KMS-11 (cell line): ENCODE measurements around the gene ATMIN.

ENCODE experiments used
- H2AFZ ChIP-seq: fragments of 200-600 bp; sonication (generic); 2 replicates; pipeline ENCODE4 v1.6.1; 2016; ENCODE audit warnings: antibody characterized with exemption, mixed run types, low read depth
- H3K27ac ChIP-seq: fragments of 200-600 bp; sonication (generic); 2 replicates; pipeline ENCODE4 v1.6.1; 2016; ENCODE audit warnings: mild to moderate bottlenecking, mixed run types
- H3K27me3 ChIP-seq: fragments of 200-600 bp; sonication (generic); 2 replicates; pipeline ENCODE4 v1.6.1; 2017; ENCODE audit warnings: mild to moderate bottlenecking, low read depth, mixed run types, moderate library complexity; ENCODE audit not compliant: insufficient read depth
- H3K36me3 ChIP-seq: fragments of 200-600 bp; sonication (generic); 2 replicates; pipeline ENCODE4 v1.6.1; 2017; ENCODE audit warnings: mild to moderate bottlenecking, mixed run types; ENCODE audit not compliant: insufficient read depth
- H3K4me1 ChIP-seq: fragments of 200-600 bp; sonication (generic); 2 replicates; pipeline ENCODE4 v1.6.1; 2016; ENCODE audit warnings: mild to moderate bottlenecking, low read depth, mixed run types; ENCODE audit not compliant: poor library complexity, severe bottlenecking
- H3K4me2 ChIP-seq: fragments of 200-600 bp; sonication (generic); 2 replicates; pipeline ENCODE4 v1.7.0; 2016; ENCODE audit warnings: mild to moderate bottlenecking, mixed run types
- H3K4me3 ChIP-seq: fragments of 200-600 bp; sonication (generic); IDR thresholded peaks from 2 replicates; pipeline ENCODE4 v1.6.1; 2017; ENCODE audit warnings: low read depth, low read length, mixed read lengths; ENCODE audit not compliant: insufficient read depth
- H3K79me2 ChIP-seq: fragments of 200-600 bp; sonication (generic); 2 replicates; pipeline ENCODE4 v1.6.1; 2016; ENCODE audit warnings: low read depth, mixed run types; ENCODE audit not compliant: insufficient read depth
- H3K9ac ChIP-seq: fragments of 200-600 bp; sonication (generic); 2 replicates; pipeline ENCODE4 v1.6.1; 2016; ENCODE audit warnings: mild to moderate bottlenecking, mixed run types
- H4K20me1 ChIP-seq: fragments of 200-600 bp; sonication (generic); 2 replicates; pipeline ENCODE4 v1.6.1; 2016; ENCODE audit warnings: mild to moderate bottlenecking, mixed run types; ENCODE audit not compliant: insufficient read depth
- CTCF ChIP-seq: fragments of 200-600 bp; sonication (generic); conservative IDR thresholded peaks from 2 replicates; pipeline ENCODE4 v1.6.1; 2017; ENCODE audit warnings: low read depth, mild to moderate bottlenecking, antibody characterized with exemption, low read length, moderate library complexity, mixed read lengths

ATMIN gene

GRCh38 chr16:80989801-80990200, 45.8 kb upstream of the ATMIN start:
- H3K27ac ChIP-seq = no peak overlapping the region
- H3K36me3 ChIP-seq = no peaks in the 10 kb centered on the region
- no peak overlapping the region for H3K9ac ChIP-seq
- no peak overlapping the region for H3K4me3 ChIP-seq
- TF ChIP-seq CTCF = no peak
- H4K20me1 ChIP-seq = no peaks in the 10 kb centered on the region
- no peaks in the 10 kb centered on the region for H3K27me3 ChIP-seq
- no peak overlapping the region for H2AFZ ChIP-seq
- peaks cover 34% of the 10 kb centered on the region; the same call in 1 of the 2 replicates for H3K79me2 ChIP-seq
- H3K4me1 ChIP-seq = no peaks in the 10 kb centered on the region
- no peak overlapping the region for H3K4me2 ChIP-seq

GRCh38 chr16:80990577-80990976, 45.1 kb upstream of the ATMIN start:
- Histone ChIP-seq H3K79me2 (peaks cover 42% of the 10 kb centered on the region; the same call in 1 of the 2 replicates), H3K4me1 (no peaks in the 10 kb centered on the region)

GRCh38 chr16:80990978-80991377, 44.7 kb upstream of the ATMIN start:
- no peak overlapping the region for H3K9ac ChIP-seq
- no peaks in the 10 kb centered on the region for H4K20me1 ChIP-seq
- H3K79me2 ChIP-seq = peaks cover 46% of the 10 kb centered on the region; the same call in 1 of the 2 replicates
- H3K4me1 ChIP-seq = no peaks in the 10 kb centered on the region
- TF ChIP-seq CTCF = no peak
- no peak overlapping the region for H3K4me3 ChIP-seq
- no peaks in the 10 kb centered on the region for H3K27me3 ChIP-seq
- no peak overlapping the region for H3K27ac ChIP-seq
- H3K36me3 ChIP-seq = no peaks in the 10 kb centered on the region
- H3K4me2 ChIP-seq = no peak overlapping the region
- H2AFZ ChIP-seq = no peak overlapping the region

More at GRCh38 chr16:80990577-80990976, 45.1 kb upstream of the ATMIN start:
- no peak overlapping the region for H2AFZ ChIP-seq
- H3K27ac ChIP-seq = no peak overlapping the region
- no peaks in the 10 kb centered on the region for H3K36me3 ChIP-seq
- no peaks in the 10 kb centered on the region for H3K27me3 ChIP-seq
- no peak for TF ChIP-seq CTCF
- H4K20me1 ChIP-seq = no peaks in the 10 kb centered on the region
- no peak overlapping the region for H3K4me3 ChIP-seq
- H3K9ac ChIP-seq = no peak overlapping the region
- no peak overlapping the region for H3K4me2 ChIP-seq

- no peak overlapping the region for H3K27ac ChIP-seq
- no peaks in the 10 kb centered on the region for H3K4me1 ChIP-seq
- no peaks in the 10 kb centered on the region for H4K20me1 ChIP-seq
- H3K27me3 ChIP-seq = no peaks in the 10 kb centered on the region
- no peak overlapping the region for H3K9ac ChIP-seq
- peaks cover 52% of the 10 kb centered on the region; the same call in 1 of the 2 replicates for H3K79me2 ChIP-seq
- no peak for TF ChIP-seq CTCF
- H3K4me3 ChIP-seq = no peak overlapping the region
- no peak overlapping the region for H2AFZ ChIP-seq
- H3K4me2 ChIP-seq = no peak overlapping the region
- H3K36me3 ChIP-seq = no peaks in the 10 kb centered on the region
Observed at GRCh38 chr16:80991792-80992430, 43.7 kb upstream of the ATMIN start.
